SHP77 treated with DMSO at 0.1 percent for 48 hours (cell line): Measurements from ENCODE around the gene MYO1E.
"Not testable (repeated sequence)": the region's sequence is repeated elsewhere in the genome, so short reads cannot be mapped to it uniquely, and the experiment has no call there.

Experiments
- DNase-seq: peaks from one replicate; lab custom pipeline; 2025; lab: John Stamatoyannopoulos, UW

MYO1E gene

DNA sequence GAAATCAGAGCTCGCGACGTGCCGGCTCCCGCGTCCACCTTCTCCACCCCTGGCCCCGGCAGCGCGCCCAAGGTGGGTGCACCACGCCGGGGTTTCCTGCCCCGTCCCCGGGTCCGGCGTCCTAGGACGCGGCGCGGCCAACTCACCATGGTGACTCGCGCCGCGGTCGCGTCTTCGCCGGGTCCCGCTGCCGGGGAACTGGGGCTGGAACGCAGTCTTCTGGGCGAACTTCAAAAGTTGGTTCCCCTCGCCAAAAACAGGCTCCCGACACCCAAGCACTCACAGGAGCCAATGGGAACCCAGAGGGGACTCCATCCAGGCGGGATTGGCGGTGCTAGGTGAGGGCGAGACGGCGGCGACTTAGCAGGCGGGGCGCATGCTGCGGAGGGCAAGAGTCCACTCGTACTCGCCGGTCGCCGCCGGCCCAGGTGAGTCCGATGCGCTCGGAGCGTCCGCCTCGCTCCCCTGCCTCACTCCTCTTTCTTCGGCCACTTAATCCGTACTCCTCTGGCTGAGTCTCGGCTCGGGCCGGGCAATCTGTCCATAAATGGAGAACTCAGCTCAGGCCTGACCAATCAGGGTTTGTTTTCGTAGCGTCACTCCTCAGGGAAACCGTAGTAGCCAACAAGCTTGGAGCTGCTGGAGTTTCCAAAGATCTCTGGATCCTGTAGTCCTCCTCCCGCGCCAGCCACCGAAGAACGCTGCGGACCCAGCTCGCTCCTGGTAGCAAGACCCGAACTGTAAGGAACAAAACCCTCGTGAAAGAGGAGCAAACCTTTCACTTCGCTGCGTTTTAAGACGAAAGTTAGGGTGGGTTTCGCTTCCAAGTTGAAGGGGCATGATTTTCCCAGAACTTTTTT, at the start of gene MYO1E:
MYO1E (minus strand) TSS at position 520 of the 860 bp plus-strand sequence; CDS start at position 149, 371 bp downstream.
- DNase-seq: no peak

GRCh38 chr15:59420986-59421618, 48.4 kb upstream of the MYO1E start:
- DNase-seq: no peak

DNA sequence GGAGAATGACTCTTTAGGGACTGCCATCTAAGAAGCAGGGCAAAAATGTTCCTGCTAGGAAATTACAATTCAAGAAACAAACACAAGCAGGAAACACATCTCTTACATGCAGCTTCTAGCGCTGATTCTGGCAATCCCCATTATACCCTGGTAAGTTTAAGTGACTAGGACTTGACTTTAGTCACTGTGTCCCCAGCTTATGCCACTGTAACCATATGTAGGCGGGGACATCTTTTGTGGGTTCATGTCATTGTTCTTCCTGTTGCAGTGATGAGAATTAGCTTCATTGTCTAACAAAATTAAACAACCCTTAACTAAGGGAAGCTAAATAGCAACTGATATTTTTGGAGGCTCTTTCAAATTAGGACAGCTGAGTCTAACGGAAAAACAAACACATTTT, 47.4 kb upstream of the MYO1E start:
- no peak for DNase-seq

DNA sequence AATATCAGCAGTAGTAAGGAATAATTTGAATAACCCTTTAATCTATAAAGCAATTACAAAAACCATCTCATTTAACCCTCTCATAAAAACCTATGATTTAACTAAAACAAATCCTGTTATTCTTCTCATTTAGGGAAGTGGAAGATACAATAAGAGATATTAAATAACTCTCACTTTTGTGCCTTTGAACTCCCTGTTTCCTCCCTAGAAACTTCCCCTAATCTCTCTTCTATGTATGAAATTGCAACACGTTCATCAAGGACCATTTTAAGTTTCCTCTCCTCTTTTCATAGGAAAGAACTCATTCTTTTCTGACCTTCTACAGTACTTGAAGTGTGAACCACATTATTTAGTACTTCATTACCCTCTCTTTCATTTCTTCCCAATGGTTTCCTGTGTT, 46.5 kb upstream of the MYO1E start:
- DNase-seq: no peak

- no peak for DNase-seq
These were observed 44.1 kb upstream of the MYO1E start for GRCh38 chr15:59416816-59417215.

DNA sequence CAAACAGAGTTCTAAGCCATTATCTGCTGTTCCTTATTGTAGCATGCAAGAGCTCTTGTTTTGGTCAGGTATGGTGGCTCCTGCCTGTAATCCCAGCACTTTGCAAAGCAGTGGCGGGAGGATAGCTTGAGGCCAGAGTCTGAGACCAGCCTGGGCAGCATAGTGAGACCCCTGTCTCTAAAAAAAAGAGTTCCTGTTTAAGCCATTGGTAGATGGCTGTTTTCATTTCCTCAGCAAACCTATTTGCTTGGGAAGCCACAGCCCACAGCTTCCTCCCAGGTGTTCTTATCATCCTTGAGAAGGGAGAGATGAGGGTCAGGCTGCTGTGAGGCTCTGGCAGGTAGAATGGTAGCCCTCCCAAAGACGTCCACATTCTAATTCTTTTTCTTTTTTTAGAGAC, 40.9 kb upstream of the MYO1E start:
- no peak for DNase-seq

DNA sequence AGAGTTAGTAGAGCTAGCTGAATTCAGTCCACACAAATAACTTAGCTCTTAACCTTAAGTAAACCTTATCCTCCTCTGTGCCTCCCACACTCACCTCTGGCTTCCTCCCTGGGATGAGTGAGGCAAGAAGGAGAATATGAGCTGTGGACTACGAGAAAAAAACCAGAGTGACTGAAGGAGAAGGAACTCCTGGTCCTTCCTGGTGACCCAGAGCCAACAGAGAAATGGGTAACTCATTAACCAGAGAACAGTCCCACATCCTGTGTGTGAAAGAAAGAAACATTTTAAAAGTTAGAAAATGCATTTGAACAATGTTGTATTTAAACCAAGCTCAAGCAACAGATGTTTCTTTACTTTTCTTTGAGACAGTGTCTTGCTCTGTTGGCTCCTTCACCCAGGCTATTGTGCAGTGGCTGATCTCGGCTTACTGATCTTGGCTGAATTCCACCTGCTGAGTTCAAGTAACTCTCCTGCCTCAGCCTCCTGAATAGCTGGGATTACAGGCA, 37.8 kb upstream of the MYO1E start:
- no peak for DNase-seq

DNA sequence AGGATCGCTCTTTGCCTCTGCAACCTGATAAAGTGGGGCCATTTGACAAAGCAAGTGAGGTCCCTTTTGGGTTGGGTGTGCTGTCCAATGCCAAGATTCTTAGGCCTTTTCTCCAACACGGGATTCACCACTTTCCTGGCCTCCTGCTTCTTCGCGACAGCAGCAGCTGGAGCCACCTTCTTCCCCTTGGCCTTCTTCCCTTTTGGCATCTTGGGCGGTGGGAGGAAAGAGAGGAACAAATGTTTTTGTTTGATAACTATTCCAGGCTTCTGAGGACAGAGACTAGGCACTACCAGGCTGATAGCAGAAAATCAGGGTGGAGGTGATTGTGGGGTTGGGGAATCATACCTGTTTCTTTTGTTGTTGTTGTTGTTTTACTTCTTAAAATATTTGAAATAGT, 35.3 kb upstream of the MYO1E start:
- DNase-seq: no peak

DNA sequence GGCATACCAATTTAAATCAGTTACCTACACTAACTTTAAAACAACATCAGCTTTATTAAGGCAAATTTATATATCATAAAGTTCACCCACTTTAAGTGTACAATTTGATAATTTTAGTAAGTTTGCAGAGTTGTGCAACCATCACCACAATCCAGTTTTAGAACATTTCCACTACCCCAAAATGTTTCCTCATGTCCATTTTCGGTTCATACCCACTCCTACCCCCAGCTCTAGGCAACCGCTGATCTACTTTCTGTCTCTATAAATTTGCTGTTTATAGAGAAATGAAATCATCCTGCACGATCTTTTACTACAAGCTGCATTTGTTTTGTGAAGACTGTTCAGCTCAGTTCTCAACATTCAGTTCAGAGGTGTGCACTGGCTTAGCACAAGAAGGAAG, 33.8 kb upstream of the MYO1E start:
- DNase-seq: no peak

DNA sequence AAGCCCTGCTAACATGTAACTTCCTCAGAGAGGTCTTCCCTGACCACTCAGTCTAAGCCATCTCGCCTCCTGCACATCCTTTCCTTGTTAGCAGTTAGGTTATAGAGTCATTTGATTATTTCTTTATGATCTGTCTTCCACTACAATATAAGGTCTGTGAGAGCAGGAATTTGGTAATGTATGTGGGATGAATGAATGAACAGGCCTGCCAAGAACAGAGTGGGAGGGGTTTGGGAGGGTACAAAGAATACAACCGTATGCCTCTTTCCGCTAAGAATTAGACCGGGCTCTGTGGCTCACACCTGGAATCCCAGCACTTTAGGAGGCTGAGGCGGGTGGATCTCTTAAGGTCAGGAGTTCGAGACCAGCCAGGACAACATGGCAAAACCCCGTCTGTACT, 32.4 kb upstream of the MYO1E start:
- no peak for DNase-seq

GRCh38 chr15:59401824-59402569, 29.3 kb upstream of the MYO1E start:
- DNase-seq: no peak

GRCh38 chr15:59401051-59401823, 28.6 kb upstream of the MYO1E start:
- not testable (repeated sequence) for DNase-seq

GRCh38 chr15:59400103-59400813, 27.6 kb upstream of the MYO1E start:
- DNase-seq: no peak

- no peak for DNase-seq
These were observed 26.9 kb upstream of the MYO1E start for GRCh38 chr15:59399465-59400102.

- DNase-seq: no peak
These were observed 25.5 kb upstream of the MYO1E start for GRCh38 chr15:59398220-59398619.

GRCh38 chr15:59396679-59397078, 24.0 kb upstream of the MYO1E start:
- no peak for DNase-seq

GRCh38 chr15:59396211-59396610, 23.5 kb upstream of the MYO1E start:
- no peak for DNase-seq

DNA sequence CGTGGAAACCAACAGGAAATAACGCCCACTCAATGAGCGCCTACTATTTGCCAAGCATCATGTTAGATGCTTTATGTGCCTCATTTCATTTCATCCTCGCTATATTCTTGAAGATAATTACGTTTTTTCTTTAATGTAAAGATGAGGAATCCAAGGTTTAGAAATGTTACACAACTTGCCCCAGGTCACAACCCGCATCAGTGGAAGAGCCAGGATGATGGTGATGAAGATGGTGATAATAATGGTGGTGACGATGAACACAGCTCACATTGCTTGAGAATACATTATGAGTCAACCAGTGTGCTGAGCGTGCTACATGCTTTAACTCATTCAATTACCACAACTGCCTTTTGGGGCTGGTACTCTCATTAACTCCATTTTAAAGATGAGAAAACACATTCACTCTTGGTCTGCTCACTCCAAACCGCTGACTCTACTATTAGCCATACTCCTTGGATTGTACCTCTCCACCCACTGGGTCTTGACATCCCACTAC, 21.5 kb upstream of the MYO1E start:
- DNase-seq: no peak

- no peak for DNase-seq
These were observed 19.6 kb upstream of the MYO1E start for GRCh38 chr15:59392299-59392698.

- DNase-seq: no peak
These were observed 16.0 kb upstream of the MYO1E start for GRCh38 chr15:59388670-59389069.
